NCI-H2081 treated with DMSO at 0.1 percent for 48 hours (cell line): ENCODE measurements around the gene TRPM2.
A peak's percentile ranks its signal among the peaks of the same experiment; 100 is the strongest.
"Not testable (repeated sequence)": the region's sequence is repeated elsewhere in the genome, so short reads cannot be mapped to it uniquely, and the experiment has no call there.

Experiments
- DNase-seq: peaks from one replicate; lab custom pipeline; 2025; lab: John Stamatoyannopoulos, UW

Gene TRPM2

GRCh38 chr21:44335266-44336059 lies 18.0 kb upstream of the TRPM2 start:
- no peak for DNase-seq

- no peak for DNase-seq
Measured at GRCh38 chr21:44337449-44337848, 16.0 kb upstream of the TRPM2 start.

GRCh38 chr21:44337941-44338895 lies 15.2 kb upstream of the TRPM2 start:
- no peak for DNase-seq

- peak; percentile 52 for DNase-seq
Measured at GRCh38 chr21:44338971-44339910, 14.2 kb upstream of the TRPM2 start, which contains the start of gene CFAP410. Gene CFAP410 (minus strand): TSS chr21:44339390. CDS start chr21:44339194, 196 bp downstream.

- not testable (repeated sequence) for DNase-seq
Measured at GRCh38 chr21:44341726-44342458, 11.5 kb upstream of the TRPM2 start.

- DNase-seq: not testable (repeated sequence)
Measured at GRCh38 chr21:44342981-44343380, 10.4 kb upstream of the TRPM2 start.

GRCh38 chr21:44344541-44345183 lies 8.8 kb upstream of the TRPM2 start:
- no peak for DNase-seq

GRCh38 chr21:44345495-44345894 lies 7.9 kb upstream of the TRPM2 start:
- DNase-seq: no peak

GRCh38 chr21:44347911-44348451 lies 5.4 kb upstream of the TRPM2 start:
- no peak for DNase-seq

- no peak for DNase-seq
Measured at GRCh38 chr21:44348861-44349260, 4.6 kb upstream of the TRPM2 start.

GRCh38 chr21:44349416-44349846 lies 4.0 kb upstream of the TRPM2 start:
- no peak for DNase-seq

- DNase-seq: no peak
Measured at GRCh38 chr21:44349847-44350772, 3.3 kb upstream of the TRPM2 start.

GRCh38 chr21:44350773-44351481 lies 2.5 kb upstream of the TRPM2 start:
- no peak for DNase-seq

- no peak for DNase-seq
Measured at GRCh38 chr21:44351535-44352252, 1.7 kb upstream of the TRPM2 start.

- DNase-seq: no peak
Measured at GRCh38 chr21:44352253-44352860, 1.1 kb upstream of the TRPM2 start.

GRCh38 chr21:44354001-44354405 lies 582 bp downstream of the TRPM2 start:
- DNase-seq: no peak
